GM19467 (cell line): ENCODE data around the gene RNF212B.

Experiments used
- ATAC-seq: cut with Tn5 transposase; IDR thresholded peaks from one replicate; pipeline ENCODE4 v1.9.1; 2021; ENCODE audit warnings: mild to moderate bottlenecking, moderate library complexity; ENCODE audit not compliant: unreplicated experiment

Gene RNF212B

DNA sequence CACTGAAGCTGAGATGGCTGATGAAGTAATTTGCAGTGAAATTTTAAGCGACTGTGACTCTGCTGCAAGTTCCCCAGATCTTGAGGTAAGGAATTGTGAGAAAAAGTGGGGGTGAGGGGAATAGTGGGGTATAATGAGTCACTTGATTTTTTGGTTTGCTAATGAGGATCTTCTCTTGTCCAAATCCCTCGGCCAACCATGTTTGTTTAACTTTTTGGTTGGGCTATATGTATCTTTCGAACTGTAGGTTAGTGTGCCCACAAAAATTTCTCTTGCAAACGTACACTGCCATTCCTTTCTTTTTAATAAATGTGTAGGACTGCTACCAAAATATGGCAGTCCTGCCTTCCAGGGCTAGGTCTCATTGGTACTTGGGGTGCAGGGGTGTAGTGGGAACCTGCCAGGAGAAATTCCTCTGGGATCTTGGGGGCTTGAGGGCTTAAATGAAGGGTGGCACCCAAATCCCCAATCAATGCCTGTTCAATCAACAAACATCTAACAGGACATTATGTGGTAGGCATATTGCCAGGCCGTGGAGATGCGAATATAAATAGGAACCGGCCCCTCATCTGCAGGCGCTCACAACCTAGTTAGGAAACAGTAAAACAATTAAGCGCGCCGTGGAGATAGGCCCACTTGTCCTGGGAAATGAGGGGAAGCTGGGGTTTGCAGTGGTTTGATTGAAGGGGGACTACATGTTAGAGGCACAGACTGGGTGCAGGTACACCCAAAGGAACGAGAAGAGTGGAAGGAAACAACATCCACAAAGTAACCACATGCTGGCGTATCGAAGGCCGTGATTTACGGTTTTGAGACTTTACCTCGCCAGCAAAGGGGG lies 82.2 kb downstream of the RNF212B start:
- ATAC-seq = no peak

DNA sequence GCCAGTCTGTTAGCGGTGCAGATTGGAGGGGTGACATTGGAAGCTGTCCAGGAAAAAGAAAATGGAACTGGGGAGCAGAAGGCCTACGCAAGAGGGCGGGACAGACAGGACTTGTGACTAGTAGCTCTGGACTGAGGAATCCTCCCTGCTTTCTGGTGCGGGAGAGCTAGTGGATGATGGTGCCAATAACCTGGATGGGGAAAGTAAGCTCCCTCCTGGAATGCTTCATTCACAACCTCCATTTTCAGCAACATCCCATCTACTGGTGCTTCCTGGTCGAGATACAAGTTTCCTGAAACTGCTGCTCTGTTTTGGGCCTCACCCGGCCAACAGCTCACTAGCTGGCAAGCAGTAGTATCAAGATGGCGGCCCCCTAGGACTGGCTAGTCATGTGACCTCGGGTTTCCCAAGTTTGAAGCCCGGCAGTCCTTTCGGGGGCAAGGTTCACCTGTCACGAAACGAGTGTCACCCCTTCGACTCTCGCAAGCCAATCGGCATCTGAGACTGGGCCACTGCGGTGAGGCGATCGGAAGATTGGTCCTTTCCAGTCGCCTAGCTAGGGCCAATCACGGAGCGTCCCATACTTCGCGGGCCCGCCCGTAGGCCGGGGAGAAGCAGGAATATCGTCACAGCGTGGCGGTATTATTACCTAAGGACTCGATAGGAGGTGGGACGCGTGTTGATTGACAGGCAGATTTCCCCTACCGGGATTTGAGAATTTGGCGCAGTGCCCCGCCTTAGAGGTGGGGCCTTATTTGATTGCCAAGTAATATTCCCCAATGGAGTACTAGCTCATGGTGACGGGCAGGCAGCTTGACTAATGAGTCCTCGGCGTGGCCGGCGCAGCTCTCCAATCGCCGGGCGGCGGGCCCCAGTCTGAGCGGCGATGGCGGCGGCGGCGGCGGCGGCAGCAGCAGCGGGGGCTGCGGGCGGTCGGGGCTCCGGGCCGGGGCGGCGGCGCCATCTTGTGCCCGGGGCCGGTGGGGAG lies 83.1 kb downstream of the RNF212B start, which contains the start of gene PABPN1:
TSS of gene PABPN1 (plus strand) at position 874 of the 988 bp plus-strand sequence. CDS start at position 887, 13 bp downstream.
- ATAC-seq = peak; percentile 88

DNA sequence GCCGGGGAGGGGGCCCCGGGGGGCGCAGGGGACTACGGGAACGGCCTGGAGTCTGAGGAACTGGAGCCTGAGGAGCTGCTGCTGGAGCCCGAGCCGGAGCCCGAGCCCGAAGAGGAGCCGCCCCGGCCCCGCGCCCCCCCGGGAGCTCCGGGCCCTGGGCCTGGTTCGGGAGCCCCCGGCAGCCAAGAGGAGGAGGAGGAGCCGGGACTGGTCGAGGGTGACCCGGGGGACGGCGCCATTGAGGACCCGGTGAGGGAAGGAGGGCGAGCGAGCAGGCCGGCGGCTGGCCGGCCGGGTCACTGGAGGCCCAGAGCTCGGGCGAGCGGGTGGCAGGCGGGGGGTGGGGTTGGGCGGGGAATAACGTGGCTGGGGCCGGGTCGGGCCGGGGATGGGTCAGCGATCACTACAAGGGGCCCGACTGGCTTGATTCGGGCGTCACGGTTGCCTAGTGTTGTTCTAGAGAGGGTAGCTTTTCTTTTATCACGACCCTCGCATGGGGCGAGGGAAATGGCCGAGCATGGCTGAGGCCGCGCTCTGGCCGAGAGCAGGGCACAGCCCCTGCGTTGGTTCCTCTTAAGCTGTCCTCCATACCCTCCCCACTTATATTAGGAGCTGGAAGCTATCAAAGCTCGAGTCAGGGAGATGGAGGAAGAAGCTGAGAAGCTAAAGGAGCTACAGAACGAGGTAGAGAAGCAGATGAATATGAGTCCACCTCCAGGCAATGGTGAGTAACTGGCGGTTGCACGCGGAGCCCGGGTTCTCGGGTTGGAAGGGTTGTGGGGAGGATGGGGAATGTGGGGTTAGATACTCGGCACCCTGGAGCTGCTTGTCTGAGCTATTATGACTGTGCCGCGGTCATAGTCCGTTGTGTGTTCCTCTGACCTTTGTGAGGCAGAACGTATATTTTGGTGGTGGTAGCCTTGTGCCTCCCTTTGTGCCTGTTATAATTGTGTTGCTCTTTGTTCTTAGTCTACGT lies 84.1 kb downstream of the RNF212B start:
- ATAC-seq = peak; percentile 6
